Stimulated activated CD8-positive, alpha-beta memory T cell treated with anti-CD3 and anti-CD28 coated beads, Interleukin-4, amount 100 ng/mL, for 1 hour (primary cell): ENCODE results near the gene SPDL1.
"Not testable (repeated sequence)": the region's sequence is repeated elsewhere in the genome, so short reads cannot be mapped to it uniquely, and the experiment has no call there.

Source experiments
- DNase-seq, 2 donors: peaks; one replicate each; pipeline ENCODE4 v3.0.0-alpha.2; 2020; ENCODE audit warnings: low read depth in 2 of 2, low spot score in 1 of 2

The SPDL1 gene

DNA sequence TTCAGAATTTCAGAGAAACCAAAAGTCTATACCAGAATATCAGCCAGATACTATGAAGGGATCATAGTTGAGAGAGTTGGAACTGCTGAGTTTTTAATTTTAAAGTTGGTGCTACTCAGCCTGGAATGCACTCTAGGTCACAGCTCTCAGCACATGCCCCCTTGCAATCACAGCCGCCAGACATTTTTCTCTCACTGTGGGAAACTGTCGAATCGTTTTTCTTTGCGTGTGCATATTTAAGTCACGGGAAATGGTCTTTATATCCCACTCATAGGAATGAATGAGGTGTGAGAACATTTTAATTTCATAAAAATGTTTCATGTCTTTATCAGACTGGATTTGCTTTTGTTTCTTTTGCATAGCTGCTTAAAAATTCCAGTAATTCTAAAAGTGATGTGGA, 12.2 kb upstream of the SPDL1 start:
- no peak for DNase-seq

DNA sequence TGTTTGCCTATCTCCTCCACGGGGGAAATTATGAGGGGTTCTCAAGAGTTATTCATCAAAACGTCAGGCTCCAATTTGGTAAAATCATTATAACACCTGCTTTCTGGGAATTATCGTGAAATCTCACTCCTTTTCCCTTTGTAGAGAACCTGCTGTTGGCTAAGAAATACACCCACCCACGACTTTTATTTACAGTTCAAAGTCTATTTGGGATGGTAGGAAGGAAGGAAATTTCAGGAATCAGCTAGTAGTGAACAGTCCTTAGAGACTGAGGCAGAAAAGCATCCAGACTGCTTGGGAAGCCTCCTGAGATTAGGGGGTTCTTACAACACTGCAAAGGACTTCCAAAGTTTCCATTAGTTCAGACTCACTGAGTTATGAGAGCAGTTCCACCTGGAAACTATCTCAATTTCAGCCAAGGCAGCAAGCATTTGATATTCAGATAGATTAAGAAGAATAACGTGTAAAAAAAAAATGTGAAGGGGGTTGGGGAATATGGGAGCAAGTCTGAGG, 9.4 kb upstream of the SPDL1 start:
- no peak for DNase-seq

DNA sequence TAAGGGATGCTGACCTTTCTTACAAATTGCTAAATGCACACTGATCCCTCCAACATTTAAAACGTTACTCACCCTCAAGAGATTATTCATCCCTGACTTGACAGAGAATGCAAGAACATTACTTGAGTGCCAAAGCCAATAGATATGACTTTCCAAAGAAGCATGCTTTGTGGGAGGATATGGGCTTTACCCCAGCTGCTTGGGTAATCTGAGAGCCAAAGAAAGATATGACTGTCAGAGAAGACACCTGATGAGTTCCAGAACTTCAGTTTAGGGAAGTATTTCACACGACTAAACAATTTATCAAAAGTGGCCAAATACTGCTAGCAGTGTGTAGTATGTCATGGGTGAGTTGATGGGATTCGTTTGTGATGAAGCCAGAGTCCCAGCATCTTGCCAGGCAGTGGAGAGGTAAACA, 7.4 kb upstream of the SPDL1 start:
- DNase-seq: no peak

DNA sequence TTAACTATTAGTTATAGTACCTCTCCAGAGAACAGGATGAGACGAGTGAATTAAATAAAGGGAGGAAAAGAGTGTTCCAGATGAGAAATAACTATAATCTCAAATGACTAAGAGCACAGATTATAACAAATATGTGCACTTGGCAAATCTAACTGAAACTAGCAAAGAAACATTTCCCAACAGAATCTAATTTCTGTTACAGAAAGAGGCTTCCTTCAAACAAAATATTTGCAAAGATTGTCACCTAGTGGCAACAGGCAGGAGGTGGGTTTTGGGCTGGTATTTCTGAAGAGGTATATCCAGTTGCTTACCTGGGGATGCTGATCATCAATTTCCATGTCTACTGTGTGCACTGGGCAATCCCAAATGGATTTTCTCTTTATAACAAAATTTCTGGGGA, 5.6 kb upstream of the SPDL1 start:
- DNase-seq: no peak

DNA sequence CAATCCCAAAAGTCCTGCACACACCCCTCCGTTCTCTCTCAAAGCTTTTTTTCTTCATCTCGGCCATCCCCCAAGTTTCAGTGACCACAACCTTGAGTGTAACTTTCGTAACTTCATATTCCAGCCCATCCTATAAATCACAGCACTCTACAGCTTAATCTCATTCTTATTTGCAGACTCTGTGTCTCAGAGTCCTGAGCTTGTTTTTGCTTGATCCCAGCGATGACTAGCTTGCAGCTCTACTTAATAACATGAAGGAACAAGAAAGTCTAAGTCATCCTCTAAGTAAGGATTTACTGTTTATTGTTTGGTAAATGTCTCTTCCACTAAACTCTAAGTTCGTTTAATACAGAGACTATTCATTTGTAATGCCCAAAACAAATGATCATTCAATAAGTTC, 2.6 kb upstream of the SPDL1 start:
- DNase-seq: no peak

DNA sequence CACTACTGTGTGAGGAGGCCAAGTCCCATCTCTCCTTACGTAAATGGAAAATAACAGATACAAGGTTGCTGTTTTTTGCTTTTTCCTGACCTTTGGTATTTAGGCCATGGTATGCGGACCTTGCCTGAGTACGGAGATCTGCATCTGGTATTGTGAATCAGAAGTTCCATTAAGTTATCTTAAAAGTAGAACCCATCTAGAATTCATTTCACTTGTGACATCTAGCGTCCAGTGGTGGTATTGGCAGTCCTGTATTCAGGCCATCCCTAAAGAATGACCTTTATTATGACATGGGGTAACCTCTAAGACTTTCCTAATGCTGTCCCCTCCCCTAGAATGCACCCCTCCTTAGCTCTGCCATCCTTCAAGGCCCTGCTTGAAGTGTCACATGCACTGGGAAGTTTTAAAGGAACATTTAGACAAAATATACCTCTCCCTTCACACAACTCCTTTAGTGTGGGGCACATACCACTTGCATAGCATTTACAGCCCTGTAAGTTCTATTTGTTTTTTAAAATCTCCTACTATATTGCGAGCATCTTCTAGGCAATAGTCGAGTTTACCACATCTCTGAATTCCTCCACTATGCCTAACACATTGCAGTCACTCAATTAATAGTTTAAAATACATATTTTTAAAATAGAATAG, 1.9 kb upstream of the SPDL1 start:
- DNase-seq: peak in 1 of 2 donors; percentile 12

DNA sequence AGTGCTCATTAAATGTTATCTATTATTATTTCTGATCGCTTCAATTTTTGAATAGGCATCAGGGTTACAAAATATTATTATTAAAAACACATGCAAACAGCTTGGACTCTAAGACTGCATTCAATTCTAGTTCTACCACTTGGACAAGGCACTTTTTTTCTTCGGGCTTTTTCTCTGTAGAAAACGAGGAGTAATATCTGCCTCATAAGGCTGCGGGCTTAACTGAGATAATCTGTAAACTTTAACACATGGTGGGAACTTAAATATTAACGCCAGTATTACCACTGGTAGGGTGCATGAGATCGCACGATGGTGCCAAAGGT, 511 bp upstream of the SPDL1 start:
- no peak for DNase-seq

DNA sequence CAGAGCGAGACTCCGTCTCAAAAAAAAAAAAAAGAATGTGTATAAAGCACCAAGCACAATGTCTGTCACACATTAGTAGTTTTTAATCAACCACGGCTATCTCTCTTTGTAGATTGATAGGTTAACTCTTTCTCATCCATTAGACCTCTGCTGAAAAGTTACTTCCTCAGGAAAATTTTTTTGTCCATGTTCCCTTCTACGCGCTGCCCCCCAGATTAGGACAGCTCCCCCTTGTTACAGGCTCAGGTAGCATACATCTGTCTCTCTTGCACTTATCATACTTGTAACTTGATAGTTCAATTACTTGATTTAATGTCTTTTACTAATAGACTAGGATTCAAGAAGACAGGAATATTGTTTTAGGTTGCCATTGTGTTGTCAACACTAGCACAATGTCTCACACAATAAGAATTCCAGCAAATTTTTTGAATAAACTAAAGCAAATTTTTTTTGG, 1.5 kb downstream of the SPDL1 start:
- no peak for DNase-seq

DNA sequence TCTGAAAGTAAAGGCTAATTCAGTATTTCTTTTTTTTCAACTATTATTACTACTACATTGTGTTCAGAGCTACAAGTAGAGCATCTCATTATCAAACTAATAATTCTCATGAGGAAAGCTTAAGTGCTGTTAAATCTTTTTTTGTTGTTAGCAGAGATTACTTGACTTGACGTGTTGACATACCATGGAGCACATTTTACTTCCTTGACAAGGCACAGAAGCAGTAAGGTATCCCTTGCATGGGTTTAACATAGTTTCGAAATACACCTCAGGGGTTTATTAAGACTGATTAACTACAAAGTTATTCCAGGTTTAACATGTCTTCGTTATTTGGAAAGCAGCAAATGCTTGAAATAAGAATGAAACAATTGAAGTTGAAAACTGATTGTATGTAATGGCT, 7.0 kb downstream of the SPDL1 start:
- no peak for DNase-seq

DNA sequence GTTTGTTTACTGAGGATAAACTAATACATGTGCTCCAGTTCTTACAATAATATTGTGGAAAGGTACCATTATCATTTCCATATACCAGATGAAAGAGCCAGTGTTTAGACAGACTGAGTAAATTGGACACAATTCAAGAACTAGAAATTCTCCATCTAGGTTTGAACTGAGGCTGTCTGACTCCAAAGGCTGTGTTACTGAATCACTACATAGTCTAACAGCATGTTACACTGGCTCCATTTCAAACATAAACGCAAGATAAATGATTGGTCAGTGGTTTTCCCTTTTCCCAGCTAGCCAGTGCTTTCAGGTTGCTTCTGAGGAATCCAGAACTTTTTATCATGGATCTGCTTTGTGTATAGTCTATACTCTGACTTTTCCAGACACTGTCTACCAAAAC, 8.1 kb downstream of the SPDL1 start:
- DNase-seq: no peak

DNA sequence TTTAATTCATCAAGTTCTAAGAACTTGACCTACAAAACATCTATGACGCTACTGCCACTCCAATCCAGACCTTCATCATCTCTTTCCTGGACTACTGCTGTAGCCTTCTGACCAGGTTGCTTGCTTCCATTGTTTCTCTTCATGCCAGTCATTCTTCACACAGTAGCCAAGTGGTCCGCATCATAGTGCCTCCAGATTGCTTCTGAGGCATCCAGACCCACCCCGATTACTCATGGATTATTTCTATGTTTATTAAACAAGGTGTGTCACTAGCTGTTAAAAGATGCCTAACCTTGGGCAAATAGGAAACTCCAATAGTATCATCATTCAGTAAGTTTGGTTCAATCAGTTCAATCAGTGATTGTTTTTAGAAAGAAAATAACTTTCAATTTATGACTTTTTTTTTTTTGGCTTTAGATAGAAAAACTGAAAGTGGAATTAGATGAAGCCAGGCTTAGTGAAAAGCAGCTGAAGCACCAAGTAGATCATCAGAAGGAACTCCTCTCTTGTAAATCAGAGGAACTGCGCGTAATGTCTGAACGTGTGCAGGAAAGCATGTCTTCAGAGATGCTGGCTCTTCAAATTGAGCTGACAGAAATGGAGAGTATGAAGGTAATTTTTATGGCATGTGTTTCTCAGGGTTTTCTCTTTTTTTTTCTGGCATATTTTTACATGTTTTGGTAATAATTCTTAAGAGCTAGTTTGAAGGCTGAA, 9.5 kb downstream of the SPDL1 start:
- DNase-seq: no peak

DNA sequence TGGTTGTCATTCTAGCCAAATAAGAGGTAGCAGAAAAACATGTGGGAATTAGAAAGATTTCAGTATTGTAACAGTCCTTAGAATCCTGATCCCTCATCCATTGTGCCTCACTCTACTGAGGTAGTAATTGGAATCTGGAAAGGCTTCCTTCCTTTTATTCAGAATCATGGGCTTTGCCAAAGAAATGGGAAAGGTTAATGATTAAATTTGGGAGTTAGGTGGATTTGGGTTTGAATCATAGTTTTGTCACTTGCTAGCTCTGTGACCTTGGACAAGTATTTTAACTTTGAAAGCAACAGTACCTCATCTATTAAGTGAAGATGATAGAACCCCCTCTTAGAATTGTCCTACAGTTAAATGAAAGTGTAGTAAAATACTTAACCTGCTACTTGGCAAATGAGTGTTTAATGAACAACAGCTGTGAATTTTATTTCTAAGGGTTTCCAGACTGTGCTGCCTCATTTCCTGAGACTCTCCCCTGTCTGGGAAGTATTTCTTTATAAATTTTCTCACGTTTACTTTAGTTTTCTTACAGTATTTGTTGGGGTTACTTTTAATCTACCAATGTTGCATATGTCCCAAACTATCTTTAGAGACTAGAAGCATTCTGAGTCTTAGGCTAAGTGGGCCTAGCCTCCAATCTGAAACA, 11.7 kb downstream of the SPDL1 start:
- no peak for DNase-seq

DNA sequence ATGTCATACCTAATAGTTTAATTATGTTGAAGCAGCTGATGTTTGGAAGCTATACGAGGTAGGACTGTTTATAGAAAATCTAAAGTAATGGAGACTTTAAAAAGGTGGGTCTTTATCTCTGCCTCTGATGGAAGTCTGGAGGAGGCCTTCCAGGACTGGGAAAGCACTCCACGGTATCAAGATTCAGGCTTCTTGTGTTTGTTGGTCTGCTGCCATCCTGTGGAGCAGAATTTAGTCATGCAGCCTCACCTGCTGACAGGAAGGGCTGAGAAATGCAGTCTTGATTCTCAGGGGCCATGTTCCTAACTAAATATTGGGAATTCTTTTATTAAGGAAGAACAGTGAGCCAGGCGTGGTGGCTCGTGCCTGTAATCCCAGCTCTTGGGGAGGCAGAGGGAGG, 15.9 kb downstream of the SPDL1 start:
- no peak for DNase-seq

DNA sequence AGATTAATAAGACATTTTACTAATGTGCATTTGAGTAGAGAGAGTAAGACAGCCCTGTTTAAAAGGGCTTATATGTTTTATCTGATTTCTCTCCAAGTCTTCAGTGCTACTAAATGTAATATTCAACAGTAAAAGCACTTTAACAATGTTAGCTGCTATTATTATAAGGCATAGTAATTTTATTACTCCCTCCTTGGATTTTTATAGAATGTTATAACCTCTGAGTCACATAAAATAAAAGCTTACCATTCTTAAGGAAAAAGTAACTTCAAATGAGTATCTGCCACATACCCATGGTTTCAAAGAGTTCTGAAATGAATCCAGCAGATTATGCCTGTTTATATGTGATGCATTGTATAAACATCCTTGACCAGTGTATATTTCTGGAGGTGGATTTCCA, 19.0 kb downstream of the SPDL1 start:
- DNase-seq: no peak

DNA sequence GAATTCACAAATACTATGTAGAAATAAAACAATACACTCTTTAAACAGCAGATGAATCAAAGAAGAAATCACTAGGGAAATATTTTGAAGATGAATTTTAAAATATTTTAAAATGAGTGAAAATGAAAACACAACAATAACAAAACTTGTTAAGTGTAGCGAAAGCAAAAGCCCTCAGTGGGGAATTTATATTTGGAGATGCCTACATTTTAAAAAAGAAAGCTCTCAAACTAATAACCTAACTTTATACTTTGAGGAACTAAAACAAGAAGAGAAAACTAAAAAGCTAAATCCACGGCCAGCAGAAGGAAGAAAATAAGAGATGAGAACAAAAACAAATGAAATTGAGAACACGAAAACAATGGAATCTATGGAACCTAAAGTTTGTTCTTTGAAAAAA, 22.7 kb downstream of the SPDL1 start:
- no peak for DNase-seq

DNA sequence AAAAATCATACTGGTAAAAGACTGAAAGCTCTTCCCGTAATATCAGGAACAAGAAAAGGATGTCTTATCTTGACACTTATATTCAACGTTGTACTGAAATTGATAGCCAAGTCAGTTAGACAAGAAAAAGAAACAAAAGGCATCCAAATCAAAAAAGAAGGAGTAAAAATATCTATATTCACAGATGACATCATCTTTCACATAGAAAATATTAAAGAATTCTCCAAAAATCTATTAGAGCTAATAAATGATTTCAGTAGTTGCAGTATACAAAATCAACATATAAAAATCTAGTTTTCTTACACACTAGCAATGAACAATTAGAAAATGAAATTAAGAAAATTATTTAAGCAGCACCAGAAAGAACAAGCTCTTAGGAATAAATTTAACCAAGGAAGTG, 24.3 kb downstream of the SPDL1 start:
- no peak for DNase-seq

DNA sequence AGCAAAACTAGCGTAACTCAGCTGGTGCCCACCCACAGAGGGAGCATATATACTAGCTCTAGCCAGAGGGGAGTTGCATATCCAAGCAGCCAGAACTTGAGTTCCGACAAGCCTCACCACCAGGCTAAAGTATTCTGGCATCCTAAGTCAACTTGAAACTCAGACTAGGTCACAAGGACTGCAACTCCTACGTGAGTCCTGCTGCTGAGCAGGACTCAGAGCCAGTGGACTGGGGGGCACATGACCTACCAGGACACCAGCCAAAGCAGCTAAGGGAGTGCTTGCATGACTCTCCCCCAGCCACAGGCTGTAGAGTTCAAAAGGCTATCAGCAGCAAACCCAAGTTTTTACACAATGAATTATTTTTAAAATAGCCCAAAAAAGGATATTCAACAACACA, 26.1 kb downstream of the SPDL1 start:
- DNase-seq: no peak

DNA sequence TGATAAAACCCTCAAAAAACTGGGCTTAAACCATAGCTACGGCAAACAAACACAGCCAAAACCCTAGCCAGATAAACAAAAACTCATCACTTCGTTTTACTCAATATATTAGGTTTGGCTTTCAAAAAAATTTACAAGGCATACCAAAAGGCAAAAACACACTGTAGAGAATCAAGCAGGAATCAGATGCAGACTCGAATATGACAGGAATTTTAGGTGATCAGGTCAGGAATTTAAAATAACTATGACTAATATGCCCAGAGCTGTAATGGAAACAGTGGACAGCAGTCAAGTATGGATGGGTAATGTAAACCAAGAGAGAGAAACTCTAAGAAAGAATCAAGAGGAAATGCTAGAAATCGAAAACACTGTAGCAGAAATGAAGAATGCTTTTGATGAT, 27.0 kb downstream of the SPDL1 start:
- DNase-seq: no peak

DNA sequence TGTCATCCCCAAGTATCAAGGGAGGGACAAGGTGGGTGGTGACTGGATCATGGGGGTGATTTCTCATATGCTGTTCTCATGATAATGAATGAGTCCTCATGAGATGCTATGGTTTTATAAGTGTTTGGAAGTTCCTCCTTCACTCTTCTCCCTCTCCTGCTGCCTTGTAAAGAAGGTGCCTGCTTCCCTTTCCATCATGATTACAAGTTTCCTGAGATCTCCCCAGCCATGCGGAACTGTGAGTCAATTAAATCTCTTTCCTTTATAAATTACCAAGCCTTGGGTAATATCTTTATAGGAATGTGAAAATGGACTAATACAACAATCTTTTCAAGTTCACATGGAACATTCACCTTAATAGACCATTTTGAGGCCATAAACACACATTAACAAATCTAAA, 32.0 kb downstream of the SPDL1 start:
- no peak for DNase-seq

DNA sequence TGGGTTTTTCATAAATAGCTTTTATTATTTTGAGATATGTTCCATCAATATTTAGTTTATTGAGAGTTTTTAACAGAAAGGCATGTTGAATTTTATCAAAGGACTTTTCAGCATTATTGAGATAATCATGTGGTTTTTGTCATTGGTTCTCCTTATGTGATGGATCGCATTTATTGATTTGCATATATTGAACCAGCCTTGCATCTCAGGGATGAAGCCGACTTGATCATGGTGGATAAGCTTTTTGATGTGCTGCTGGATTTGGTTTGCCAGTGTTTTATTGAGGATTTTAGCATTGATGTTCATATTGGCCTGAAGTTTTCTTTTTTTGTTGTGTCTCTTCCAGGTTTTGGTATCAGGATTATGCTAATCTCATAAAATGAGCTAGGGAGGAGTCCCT, 40.7 kb downstream of the SPDL1 start:
- DNase-seq: not testable (repeated sequence)

DNA sequence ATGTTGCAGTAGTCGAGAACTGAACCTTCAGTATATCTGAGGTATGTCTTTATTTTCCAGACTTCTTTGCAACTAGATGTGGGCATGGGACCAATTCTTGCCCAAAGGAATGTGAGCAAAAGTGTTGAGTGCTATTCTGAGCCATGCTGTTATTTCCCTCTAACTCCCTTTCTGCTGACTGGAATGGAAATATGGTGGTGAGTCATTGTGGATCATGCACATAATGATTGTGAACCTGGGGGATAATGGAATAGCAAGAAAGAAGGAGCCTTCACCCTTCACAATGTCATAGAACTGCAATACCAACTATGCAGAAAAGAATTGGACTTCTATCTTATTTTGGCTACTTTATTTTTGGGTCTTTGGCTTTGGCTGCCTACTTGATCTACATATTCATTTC, 43.2 kb downstream of the SPDL1 start:
- DNase-seq: no peak

DNA sequence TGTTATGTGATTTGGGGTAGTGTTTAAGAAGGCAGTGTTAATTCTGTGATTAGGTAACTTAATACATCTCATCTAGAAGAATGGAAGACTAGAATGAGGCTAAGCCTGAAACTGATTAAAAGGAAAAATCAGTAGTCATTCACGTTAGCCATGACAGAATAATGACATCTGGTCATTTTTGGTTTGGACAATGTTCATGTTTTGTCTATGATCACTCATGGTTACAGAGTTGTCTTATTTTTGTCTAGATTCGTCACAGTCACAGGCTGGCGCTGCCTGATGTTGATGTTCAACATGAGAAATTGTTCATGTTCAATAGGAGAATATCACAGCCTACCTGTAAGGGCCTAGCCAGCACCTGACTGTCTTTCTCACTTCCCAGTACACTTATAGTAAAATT, 44.0 kb downstream of the SPDL1 start:
- no peak for DNase-seq

DNA sequence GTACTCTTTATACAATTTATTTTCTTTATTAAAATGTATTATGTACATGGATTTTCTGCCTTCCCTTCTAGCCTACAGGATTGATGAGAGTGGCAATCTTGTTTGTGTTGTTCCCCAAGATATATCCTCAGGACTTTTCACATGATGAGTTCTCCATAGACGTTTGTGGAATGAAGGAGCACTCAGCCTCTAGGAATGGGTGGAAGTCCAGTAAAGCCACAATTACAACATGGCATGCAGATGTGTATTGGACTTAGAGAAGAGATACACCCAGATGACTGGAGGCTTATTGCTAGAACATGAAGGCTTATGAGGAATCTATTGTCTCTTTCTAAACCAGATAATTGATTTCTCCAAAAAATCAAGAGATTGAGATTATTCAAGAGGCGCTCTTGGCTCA, 45.3 kb downstream of the SPDL1 start:
- no peak for DNase-seq
